Measurements from ENCODE around the gene FGD6.
"Not testable (repeated sequence)": the region's sequence is repeated elsewhere in the genome, so short reads cannot be mapped to it uniquely, and the experiment has no call there.

Gene FGD6

DNA sequence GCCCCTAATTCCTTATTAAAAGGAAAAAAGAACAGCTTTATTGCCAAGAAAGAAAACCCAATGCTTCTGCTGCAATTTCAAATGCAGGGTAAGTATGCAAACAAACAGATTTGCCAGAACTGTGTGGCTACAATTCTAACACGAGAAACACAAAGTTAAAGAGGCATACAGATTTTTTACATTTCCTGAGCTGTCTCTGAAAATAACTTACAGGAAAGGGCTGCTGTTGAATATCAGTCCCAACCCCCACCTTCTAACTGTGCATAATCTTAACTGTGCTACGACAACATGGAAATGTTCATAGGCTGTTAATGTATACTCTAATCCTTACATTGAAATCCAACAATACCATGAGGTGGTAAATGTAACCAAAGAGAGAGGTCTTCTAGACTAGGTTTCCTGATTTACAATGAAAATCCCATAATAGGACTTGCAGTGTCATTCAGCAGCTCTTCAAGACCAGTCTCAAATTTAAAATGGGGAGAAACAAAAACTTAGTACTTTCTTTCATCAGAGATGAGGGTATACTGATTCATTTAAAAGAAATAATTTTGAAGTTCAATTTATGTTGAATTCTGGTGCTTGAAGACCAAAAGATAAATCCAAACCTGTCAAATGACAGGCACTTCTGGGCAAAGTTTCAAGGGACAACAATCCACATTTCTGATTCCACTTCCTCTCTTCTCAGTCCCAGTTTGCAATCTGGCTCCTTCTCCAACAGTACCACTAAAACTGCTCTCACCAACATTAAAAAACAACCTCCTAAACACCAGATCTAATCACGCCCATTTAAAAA, 14.4 kb downstream of the FGD6 start:
- DNase-seq (ENCODE audit: insufficient read length) (no peak), FAIRE-seq (peak; percentile 74)

DNA sequence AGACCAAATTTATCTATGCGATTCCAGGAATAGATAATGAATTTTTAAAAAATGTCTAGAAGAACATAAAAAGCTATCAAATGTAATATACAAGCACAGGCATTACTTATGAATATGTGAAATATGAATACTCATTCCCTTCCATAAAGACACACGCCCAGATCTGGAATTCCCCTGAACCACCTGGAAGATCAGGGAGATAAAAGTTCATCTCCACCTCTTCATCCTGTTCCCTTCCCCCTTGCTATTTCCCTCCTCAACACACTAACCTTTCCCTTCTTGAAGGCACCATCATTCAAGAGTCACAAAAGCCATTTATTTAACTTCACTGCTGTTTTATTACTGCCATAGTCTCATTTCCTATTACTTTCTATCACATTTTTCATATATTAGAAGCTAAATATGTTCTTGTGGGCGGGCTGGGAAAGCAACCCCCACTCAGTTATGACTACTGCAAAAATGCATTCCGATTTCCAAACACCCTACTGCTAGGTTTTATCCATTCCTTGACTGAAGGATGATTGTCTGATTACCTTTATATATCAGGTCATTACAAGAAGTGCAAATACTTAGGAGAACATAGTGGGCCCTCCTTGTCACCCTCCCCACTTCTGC, 16.1 kb downstream of the FGD6 start:
- DNase-seq (ENCODE audit: insufficient read length): no peak
- FAIRE-seq: no peak
- TF ChIP-seq POLR2AphosphoS5 (IDR thresholded peaks at IDR 0.05; ENCODE audit: low read depth, low read length) (no peak), TAF1 (IDR thresholded peaks at IDR 0.05; ENCODE audit: borderline replicate concordance, low read depth, low read length) (no peak), POLR2A (IDR thresholded peaks at IDR 0.05; ENCODE audit: low read depth, low read length) (no peak)

More for the DNA sequence above, 14.4 kb downstream of the FGD6 start:
- TF ChIP-seq POLR2A (IDR thresholded peaks at IDR 0.05; ENCODE audit: low read depth, low read length): no peak
- TF ChIP-seq TAF1 (IDR thresholded peaks at IDR 0.05; ENCODE audit: borderline replicate concordance, low read depth, low read length): no peak
- TF ChIP-seq POLR2AphosphoS5 (IDR thresholded peaks at IDR 0.05; ENCODE audit: low read depth, low read length): no peak

DNA sequence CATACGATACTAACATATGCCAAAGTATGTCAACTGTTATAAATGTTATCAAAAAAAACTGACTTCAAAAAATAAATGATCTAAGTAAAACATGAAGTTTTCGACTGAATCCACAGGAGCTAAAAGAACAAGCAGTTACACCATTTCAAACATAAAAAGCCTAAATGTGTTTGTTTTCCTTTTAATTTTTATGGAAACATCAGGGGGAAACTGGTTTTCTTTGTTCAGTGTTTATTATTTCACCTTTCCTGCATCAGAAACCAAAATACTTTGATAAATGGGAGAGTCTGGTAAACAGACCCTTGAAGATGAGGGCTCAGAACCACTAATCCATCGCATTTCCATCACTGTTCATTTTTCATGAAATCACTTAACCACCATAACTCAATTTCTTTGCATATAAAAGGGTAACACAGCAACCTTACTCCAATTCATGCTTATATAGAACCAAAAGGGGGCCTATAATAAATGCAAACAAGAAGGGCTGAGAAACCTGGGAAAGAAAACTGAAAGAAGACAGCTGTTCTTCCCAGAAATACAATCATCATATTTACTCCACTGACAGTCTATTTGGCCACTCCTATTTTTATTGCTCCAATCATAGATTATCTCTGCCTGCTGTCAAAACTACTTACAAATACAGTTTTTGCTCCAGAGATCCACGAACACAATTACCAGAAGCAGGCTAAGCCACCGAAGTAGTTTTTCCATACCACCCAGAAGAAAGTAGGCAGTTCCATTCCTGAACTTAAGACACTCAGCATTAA, 17.0 kb downstream of the FGD6 start:
- TF ChIP-seq POLR2AphosphoS5 (IDR thresholded peaks at IDR 0.05; ENCODE audit: low read depth, low read length) (no peak), TAF1 (IDR thresholded peaks at IDR 0.05; ENCODE audit: borderline replicate concordance, low read depth, low read length) (no peak), POLR2A (IDR thresholded peaks at IDR 0.05; ENCODE audit: low read depth, low read length) (no peak)
- FAIRE-seq (peak; percentile 51), DNase-seq (ENCODE audit: insufficient read length) (no peak)

DNA sequence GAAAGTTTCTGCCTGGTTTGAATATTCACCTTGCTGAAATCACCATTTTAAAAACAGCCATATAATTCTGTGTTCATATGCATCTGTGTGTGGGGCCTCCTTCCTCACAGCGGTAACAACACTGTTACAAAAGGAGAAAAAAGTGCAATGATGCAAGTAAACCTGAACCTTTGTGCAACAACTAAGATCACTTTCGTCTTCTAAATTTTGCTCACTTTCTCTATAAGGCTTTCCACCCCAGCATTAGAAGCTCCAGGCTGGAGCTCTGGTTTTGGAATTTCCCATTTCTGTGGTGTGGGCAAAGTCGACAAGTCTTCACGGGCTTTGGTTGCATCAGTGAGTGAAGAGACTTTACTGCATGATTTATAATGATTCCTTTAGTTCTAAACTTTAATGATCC, 18.4 kb downstream of the FGD6 start:
- TF ChIP-seq POLR2A (IDR thresholded peaks at IDR 0.05; ENCODE audit: low read depth, low read length) (no peak), POLR2AphosphoS5 (IDR thresholded peaks at IDR 0.05; ENCODE audit: low read depth, low read length) (no peak)
- FAIRE-seq: peak; percentile 84
- DNase-seq (ENCODE audit: insufficient read length): no peak

DNA sequence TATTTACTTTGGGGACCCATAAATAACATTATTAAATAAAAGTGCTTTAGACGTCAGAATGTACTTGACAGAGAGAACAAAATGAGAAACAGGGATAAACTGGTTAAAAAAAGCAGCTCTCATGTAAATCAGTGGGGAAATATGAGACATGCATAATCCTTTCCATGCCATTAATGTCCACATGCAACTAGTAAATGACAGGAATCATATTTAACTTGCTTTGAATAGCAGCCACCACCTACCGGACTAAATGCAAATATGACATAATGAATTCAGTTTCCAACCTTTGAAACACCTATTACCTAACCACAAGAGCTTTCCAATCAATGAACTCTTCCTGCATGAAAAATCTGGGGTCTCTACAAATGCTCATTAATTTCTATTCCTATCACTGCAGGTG, 19.6 kb downstream of the FGD6 start:
- TF ChIP-seq POLR2AphosphoS5 (IDR thresholded peaks at IDR 0.05; ENCODE audit: low read depth, low read length): no peak
- TF ChIP-seq TAF1 (IDR thresholded peaks at IDR 0.05; ENCODE audit: borderline replicate concordance, low read depth, low read length): no peak
- TF ChIP-seq POLR2A (IDR thresholded peaks at IDR 0.05; ENCODE audit: low read depth, low read length): no peak
- DNase-seq (ENCODE audit: insufficient read length): no peak
- no peak for FAIRE-seq

DNA sequence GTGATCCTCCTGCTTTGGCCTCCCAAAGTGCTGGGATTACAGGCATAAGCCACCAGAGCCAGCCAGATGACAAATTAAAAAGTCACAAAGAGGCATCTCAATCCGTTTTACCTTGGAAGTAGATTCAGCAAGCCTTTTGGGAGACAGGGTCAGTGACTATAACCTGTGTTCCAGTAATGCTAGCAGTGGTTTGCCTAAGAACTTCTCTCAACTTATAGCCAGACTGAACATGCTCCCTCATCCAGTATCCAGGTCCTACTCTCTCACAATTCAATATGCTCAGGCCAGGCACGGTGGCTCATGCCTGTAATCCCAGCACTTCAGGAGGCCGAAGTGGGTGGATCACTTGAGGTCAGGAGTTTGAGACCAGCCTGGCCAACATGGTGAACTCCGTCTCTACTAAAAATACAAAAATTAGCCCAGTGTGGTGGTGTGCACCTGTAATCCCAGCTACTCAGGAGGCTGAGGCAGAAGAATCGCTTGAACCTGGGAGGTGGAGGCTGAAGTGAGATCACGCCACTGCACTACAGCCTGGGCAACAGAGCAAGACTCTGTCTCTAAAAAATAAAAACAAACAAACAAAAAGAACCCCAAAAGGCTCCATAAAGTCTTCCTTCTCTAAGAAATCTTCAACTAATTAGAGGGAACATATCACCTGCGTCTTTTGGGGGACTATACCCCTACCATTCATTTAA, 20.2 kb downstream of the FGD6 start:
- not testable (repeated sequence) for DNase-seq (ENCODE audit: insufficient read length); FAIRE-seq

DNA sequence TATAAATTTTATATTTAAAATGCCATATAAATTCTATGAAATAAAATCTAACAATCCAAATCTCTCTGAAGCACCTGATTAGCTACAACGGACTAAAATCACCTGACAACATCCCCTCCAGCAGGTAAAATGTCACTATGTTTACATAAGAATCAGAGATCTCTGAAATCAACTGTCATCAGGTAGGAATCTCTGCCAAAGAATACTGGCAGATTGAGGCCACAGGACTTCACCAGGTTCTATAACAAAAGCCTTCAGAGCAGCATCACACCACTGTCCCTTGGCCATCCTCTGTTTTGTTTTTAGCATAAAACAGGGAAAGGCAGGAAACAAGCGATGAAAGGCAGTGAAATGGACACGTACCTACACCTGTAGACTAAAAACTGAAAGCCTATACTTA, 22.1 kb downstream of the FGD6 start:
- no peak for DNase-seq (ENCODE audit: insufficient read length)
- FAIRE-seq: no peak
- no peak for TF ChIP-seq POLR2A (IDR thresholded peaks at IDR 0.05; ENCODE audit: low read depth, low read length)
- TF ChIP-seq TAF1 (IDR thresholded peaks at IDR 0.05; ENCODE audit: borderline replicate concordance, low read depth, low read length): no peak
- TF ChIP-seq POLR2AphosphoS5 (IDR thresholded peaks at IDR 0.05; ENCODE audit: low read depth, low read length): no peak

DNA sequence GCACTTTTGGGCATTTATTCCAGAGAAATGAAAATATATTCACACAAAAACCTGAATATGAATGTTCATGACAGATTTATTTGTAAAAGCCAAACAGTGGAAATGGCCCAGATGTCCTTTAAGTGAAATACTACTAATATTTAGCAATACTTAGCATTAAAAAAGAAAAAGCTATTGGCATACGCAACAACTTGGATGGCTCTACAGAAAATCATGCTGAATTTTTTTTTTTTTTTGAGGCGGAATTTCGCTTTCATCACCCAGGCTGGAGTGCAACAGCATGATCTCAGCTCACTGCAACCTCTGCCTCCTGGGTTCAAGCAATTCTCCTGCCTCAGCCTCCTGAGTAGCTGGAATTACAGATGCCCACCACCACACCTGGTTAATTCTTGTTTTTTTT, 24.1 kb downstream of the FGD6 start:
- TF ChIP-seq TAF1 (IDR thresholded peaks at IDR 0.05; ENCODE audit: borderline replicate concordance, low read depth, low read length) (no peak), POLR2A (IDR thresholded peaks at IDR 0.05; ENCODE audit: low read depth, low read length) (no peak), POLR2AphosphoS5 (IDR thresholded peaks at IDR 0.05; ENCODE audit: low read depth, low read length) (no peak)
- DNase-seq (ENCODE audit: insufficient read length): no peak
- no peak for FAIRE-seq

DNA sequence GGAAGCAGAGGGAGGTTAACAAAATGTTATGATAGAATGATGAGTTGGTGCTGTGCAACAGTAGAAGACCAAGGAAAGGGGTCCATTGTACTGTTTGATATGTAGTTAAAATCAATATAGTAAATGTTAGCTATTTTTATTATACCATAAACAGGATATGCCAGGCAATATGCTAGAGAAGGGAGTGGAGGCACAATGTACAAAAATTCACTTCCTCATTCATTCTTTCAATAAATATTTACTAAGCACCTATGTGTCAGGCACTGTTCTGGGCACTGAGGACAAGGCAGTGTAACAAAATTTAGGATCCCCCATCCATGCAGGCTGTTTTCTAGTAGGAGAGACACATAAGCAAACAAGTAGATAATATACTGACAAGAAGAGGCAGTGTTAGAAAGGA, 25.0 kb downstream of the FGD6 start:
- TF ChIP-seq TAF1 (IDR thresholded peaks at IDR 0.05; ENCODE audit: borderline replicate concordance, low read depth, low read length): no peak
- no peak for TF ChIP-seq POLR2AphosphoS5 (IDR thresholded peaks at IDR 0.05; ENCODE audit: low read depth, low read length)
- TF ChIP-seq POLR2A (IDR thresholded peaks at IDR 0.05; ENCODE audit: low read depth, low read length): no peak
- FAIRE-seq: no peak

DNA sequence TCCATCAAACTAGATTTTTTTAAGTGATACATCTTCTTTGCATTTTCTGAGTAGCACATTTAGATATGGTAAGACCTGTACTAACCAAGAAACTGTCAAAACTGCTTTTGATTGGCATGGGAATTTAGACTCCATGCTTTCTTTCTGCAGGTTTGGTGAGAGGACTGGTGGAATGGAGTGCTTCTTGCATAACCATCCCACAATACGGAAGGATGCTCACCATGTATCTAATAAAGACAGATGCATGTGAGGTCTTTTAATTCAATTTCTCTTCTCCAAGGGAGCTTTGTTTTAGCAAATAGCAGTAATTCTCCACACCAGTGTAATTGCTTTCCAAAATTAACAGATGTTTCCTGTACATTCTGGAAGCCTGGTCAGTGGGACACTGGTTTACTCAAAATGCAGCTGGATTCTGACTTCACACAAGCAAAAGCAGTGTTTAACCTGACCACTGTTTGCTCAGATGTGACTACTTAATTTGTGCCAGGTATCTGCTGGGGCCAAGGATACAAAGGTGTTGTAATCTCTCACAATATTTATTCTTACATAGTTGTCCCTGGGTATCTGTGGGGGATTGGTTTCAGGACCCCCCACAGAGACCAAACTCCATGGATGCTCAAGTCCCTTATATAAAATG, 26.1 kb downstream of the FGD6 start:
- TF ChIP-seq TAF1 (IDR thresholded peaks at IDR 0.05; ENCODE audit: borderline replicate concordance, low read depth, low read length) (no peak), POLR2A (IDR thresholded peaks at IDR 0.05; ENCODE audit: low read depth, low read length) (no peak), POLR2AphosphoS5 (IDR thresholded peaks at IDR 0.05; ENCODE audit: low read depth, low read length) (no peak)
- FAIRE-seq: peak; percentile 17
- no peak for DNase-seq (ENCODE audit: insufficient read length)

More for the DNA sequence above, 25.0 kb downstream of the FGD6 start:
- DNase-seq (ENCODE audit: insufficient read length): no peak

DNA sequence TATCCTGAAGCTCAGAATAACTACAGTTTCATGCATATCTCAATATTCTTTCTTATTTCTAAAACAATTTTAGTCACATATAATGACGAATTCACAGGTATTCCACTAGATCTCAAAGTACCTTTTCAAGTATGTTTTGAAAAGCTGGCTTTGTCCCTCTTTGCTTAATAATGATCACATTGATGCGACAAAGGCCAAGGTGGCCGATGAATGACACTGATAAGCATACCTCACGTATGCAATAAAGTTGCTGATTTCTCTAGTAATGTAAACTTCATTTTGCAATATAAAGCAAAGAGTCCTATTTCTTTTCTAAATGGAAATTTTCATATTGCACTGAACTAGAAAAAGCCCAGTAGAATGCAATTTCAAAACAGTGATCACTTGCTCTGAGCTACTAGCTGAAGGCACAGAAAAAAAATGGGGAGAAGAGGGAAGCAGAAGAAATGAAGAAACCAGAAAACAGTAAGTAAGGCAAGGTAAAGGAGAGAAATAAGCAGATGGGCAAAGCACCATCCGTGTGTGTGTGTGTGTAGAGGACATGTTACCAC, 29.3 kb downstream of the FGD6 start:
- no peak for DNase-seq (ENCODE audit: insufficient read length)
- no peak for TF ChIP-seq POLR2A (IDR thresholded peaks at IDR 0.05; ENCODE audit: low read depth, low read length)
- no peak for TF ChIP-seq POLR2AphosphoS5 (IDR thresholded peaks at IDR 0.05; ENCODE audit: low read depth, low read length)
- no peak for TF ChIP-seq TAF1 (IDR thresholded peaks at IDR 0.05; ENCODE audit: borderline replicate concordance, low read depth, low read length)
- FAIRE-seq: peak; percentile 85
